Lung microvascular endothelial cell (primary cell): Measurements from ENCODE around the gene LAMTOR1. TPM values are rescaled to one million over a fixed set of nuclear protein-coding genes. Genes with fewer than 3 reads are reported as not detected.

Experiments
- DNase-seq, 2 donors: peaks; one replicate each; pipeline versions ENCODE4 v3.0.0 to v3.0.0-alpha.2; 2010; ENCODE audit warnings: low read depth in 2 of 2
- total RNA-seq: library from RNA; depleted of rRNA; stranded (reverse); fragments of >200 nt; gene quantifications from 2 replicates; pipeline ENCODE4 v1.2.1, GENCODE V29; 2014

The LAMTOR1 gene
- total RNA-seq, 1 donor from 2014 or later: 95.0 TPM

DNA sequence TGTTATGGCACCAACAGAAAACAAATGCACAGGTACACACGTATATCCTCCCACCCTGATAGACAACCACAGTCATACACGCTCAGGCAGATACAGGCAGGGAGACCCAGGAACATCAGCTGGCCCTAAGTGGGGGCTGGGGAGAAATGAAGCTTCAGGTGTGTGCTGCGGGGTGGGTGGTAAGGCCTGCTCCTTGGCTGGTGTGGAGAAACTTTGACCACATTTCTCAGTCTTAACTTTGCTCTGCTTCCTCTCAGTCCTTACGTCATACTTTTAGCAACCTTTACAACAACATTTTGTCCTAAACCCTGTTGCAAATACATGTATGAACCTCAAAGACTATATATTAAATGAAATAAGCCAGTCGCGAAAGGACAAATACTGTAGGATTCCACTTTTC, 16.1 kb upstream of the LAMTOR1 start:
- DNase-seq: no peak

DNA sequence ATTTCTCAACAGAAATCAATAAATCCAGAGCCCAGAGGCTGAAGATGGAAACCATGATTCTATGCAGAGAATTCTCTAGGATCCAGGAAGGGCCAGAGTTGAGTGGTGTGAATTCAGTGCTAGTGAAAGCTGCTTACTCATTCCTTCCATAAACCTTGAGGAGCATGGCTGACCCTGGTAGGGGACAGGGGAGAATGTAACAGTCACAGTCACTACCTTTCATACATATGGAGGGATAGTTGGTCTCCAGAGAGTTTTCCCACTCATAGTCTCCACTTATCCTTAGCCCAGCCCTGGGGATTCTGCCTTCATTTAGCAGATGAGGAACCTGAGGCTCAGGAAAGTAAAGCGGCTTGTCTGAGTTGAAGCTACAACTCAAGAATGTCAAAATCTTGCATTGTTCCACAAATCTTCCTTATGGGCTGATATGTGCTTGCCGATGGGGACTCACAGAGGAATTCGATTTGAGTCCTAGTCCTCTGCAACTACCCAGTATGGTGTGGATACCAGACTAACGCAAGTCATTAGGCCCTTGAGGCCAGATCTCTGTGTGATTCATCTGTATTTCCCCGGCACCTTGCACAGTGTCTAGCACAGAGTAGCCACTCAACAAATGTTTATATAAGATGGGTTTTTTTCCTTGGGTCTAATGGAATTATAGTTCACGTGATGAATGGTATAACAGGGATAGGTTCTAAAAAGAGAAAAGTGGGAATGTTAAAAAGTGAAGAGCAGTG, 13.1 kb upstream of the LAMTOR1 start:
- no peak for DNase-seq

GRCh38 chr11:72114570-72114969, 11.5 kb upstream of the LAMTOR1 start:
- DNase-seq: no peak

DNA sequence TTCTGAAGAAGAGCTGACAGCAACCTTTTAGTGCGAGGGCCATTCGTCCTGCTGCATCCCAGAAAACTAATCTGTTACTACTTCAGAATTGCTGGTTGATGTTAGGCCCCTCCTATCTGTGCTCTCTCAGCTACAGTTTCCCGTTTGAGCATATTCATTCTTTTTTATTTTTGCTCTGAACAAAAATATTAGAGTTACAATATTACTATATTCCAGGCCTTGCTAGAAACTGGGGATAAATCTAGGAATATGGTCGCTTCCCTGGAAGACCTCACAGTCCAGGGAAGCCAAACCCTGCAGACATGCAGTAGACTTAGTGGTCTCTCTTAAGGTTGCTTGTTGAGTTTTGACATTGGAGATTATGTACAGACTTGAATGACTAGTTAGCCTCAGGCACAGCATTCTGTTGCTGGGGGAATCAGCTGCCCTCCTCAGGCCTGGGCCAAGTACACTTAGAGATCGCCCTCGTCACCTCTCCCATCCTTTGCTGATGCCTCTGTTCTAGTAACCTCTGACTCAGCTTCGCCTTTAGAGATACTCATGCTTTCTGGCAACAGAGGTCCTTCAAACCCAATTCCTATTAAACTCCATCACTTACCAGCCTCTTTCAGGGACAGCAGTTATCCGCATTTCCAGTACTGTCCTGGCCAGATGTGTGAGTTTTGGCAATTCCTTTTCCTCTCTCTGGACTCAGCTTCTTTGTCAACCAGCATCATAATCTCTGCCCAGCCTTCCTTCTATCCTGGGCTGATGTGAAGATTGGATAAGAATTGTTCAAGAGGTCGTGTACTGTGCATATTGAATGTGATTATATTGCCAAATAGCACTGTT, 10.1 kb upstream of the LAMTOR1 start:
- DNase-seq: peak in 1 of 2 donors; percentile 29

GRCh38 chr11:72112143-72112977, 9.3 kb upstream of the LAMTOR1 start, which contains the start of gene ANAPC15:
TSS of gene ANAPC15 (minus strand) at chr11:72112695. CDS start at chr11:72111276, 1,419 bp downstream.
- DNase-seq: peak; percentile 100

- no peak for DNase-seq
These were observed 8.4 kb upstream of the LAMTOR1 start for GRCh38 chr11:72111300-72112142.

GRCh38 chr11:72105888-72106287, 2.8 kb upstream of the LAMTOR1 start, which contains the start of gene TOMT:
TSS of gene TOMT (plus strand) at chr11:72105924. CDS start at chr11:72105952, 28 bp downstream.
- no peak for DNase-seq

- no peak for DNase-seq
These were observed 664 bp upstream of the LAMTOR1 start for GRCh38 chr11:72103754-72104167.

GRCh38 chr11:72102631-72102945, 509 bp downstream of the LAMTOR1 start:
- no peak for DNase-seq

DNA sequence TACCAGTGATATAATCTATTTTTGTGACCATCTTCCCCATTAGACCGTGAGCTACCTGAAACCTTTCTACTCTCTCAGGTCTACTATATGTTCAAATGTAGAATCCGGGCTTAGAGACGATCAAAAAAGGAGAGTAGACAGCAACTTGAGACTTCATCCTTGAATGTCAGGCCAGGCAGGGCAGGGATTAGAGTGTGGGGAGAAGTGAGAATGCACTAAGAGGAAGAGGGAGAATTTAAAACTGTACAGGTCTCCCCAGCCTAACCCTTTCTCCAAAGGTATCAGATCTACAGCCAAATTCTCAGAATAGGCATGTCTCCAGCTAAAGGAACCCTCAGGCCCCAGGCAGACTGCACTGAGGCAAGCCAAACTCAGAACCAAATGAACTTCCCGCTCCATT, 935 bp downstream of the LAMTOR1 start:
- no peak for DNase-seq

DNA sequence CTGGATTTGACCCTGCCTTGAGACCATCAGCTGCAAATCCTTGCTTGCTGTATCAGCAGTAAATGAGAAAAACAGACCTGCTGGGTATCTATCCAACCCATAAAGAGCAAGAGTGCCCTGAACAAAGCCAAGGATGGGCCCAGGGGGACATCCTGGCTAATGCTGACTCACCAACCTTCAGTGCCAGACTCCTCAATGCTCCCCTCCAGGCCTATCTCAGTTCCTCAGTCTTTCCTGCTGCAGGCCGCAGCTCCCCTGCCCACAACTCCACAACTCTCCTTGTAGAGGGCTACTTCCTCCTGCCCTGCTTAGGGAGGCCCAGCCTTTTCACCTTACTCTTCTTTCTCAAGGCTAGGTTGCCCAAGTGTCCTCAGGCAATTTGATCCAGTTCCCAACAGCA, 2.6 kb downstream of the LAMTOR1 start:
- DNase-seq: no peak

- no peak for DNase-seq
These were observed 3.1 kb downstream of the LAMTOR1 start for GRCh38 chr11:72100009-72100408.

DNA sequence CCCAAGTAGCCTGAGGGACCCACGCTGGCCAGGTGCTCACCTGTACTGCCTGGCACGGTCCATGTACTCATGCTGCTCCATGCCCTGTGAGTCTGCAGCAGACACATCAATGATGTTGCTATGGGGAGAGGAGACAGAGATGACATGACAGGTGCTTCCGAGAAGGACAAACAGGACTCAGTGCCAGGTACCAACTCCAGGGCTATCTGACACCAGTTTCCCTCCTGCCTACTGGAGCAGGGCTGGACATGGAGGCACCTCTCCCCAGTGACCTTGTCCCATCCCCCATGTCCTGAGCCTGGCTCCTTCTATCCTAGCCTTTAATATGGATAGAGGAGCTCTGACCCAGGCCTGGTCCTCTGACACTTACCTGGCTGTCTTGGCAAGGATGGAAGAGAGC, 4.4 kb downstream of the LAMTOR1 start:
- DNase-seq: no peak

DNA sequence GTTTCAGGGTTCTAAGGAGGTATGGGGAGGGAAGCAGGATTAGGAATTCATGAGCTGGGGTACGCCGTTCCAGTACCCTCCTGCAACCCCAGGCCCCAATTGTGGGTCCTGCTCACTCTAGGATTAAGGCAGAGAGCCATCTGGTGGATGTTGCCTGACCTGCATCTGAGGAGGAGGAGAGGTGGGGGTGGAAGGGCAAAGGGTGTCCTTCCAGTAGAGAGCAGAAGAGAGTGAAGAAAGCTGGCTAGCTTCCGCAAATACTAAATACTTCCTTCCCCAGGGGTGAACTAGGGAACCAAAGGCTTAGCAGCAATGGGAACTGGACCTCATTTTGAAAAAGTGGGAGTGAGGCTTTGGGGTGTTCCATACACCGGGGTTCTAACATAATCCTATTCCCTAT, 11.8 kb downstream of the LAMTOR1 start:
- DNase-seq: peak; percentile 66 to 69

DNA sequence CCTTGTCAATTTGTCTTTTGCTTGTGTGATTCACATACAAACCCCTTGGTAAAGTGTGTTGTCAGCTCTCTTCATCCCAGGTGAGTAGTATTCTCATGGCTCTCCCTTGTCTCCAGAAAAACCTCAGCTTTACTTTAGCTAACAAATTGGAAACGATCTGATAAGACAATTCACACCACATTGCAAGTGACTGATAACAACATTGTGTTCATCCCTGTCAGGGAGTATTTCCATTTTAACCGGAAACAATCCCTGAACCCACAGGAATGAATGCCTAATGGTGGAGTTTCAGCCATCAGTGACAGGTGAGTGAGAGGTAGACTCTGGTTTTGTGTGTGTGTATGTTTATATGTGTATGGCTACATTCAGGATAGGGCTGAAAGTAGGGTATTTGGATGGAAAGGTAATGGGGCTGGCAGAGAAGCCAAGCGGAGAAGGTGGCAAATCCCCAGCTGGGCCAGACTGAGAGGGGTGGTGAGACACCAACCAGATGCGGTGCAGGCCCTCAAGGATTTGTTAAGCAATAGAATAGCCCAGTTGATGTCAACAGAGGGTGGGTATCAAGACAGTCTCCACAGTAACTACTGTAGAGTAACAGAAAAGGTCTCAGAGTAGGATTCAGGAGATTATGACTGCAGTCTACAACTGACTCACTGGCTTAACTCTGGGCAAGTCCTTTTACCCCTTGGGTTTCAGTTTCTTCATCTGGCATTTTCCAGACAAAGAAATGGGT, 14.9 kb downstream of the LAMTOR1 start:
- no peak for DNase-seq

DNA sequence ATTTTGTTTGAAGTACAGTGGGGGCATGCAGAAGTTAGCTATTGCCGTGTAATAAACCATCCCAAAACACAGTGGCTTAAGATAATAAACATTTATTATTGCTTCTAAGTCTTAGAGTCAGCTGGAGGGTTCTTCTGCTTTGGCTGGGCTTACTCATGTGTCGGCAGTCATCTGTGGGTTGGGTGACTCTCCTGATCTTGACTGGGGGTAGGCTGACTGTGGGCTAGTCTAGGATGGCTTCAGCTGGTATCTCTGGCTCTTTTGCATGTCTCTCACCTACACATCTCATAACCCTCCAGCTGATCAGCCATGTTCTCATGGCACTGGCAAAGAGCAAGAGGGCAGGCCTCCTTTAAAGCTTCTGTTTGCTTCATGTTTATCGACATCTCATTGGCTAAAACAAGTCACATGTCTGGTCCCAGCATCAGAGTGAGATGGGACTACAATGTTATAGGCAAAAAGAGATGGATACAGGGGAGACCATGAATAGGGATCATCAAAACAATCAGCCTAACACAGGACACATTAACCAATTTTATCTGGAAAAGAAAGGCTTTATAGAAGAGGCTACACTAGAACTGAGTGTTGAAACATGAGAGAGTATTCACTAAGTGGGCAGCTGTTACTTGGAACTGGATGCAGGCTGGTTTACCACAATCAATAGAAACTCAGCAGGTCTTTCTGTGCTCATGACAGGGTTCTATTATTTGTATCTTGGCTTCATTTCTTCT, 17.3 kb downstream of the LAMTOR1 start:
- DNase-seq: no peak

GRCh38 chr11:72084965-72085364, 18.1 kb downstream of the LAMTOR1 start:
- DNase-seq: no peak

DNA sequence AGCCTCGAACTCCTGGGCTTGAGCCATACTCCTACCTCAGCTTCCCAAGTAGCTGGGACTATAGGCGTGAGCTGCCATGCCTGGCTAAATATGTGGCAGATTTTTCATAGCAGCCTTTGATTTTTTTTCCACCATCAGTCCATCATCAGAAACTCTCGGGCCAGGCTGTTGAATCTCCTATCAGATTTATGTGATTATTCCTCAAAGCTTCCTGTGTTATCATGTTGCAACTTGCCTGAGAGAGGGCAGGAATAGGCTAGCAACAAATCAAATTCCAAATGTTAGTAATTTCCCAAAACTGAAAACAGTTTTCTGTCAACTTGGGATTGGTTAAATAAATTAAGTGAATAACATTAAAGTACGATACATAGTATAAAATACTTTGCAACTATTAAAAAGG, 19.0 kb downstream of the LAMTOR1 start:
- peak in 1 of 2 donors; percentile 58 for DNase-seq

GRCh38 chr11:72083414-72083813, 19.7 kb downstream of the LAMTOR1 start:
- no peak for DNase-seq
